Vagina (tissue), 2 donors: ENCODE results near the gene FAM161B.

Source experiments
- POLR2A ChIP-seq, 2 donors: fragments of 450-650 bp; IDR thresholded peaks; one replicate each; pipeline ENCODE4 v1.6.1; 2017; ENCODE audit warnings: antibody characterized with exemption in 2 of 2, mild to moderate bottlenecking in 2 of 2, moderate library complexity in 2 of 2
- TF ChIP-seq, protein P1 (sequence below), 3 experiments: fragments of 450-650 bp in 2 of 3; fragments of 200-600 bp in 1 of 3; sonication (generic) in 1 of 3; IDR thresholded peaks; one replicate each; pipeline ENCODE4 v1.5.1; 2017 to 2019; ENCODE audit warnings: antibody characterized with exemption in 3 of 3, mild to moderate bottlenecking in 2 of 3, moderate library complexity in 2 of 3

DNA sequence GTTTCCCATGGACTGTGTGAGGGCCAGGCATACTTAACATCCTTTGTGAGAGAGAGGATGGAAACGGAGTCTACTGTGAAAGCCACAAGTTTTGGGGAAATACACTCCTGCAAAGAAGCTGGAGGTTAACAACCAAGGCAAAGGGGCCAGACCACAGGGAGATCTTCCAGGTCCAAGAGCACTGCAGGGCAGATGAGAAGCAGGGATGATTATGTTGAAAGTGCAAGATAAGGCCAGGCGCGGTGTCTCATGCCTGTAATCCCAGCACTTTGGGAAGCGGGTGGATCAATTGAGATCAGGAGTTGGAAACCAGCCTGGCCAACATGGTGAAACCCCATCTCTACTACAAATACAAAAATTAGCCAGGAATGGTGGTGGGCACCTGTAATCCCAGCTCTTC is 15.3 kb upstream of the FAM161B start:
- TF ChIP-seq, protein P1, sequence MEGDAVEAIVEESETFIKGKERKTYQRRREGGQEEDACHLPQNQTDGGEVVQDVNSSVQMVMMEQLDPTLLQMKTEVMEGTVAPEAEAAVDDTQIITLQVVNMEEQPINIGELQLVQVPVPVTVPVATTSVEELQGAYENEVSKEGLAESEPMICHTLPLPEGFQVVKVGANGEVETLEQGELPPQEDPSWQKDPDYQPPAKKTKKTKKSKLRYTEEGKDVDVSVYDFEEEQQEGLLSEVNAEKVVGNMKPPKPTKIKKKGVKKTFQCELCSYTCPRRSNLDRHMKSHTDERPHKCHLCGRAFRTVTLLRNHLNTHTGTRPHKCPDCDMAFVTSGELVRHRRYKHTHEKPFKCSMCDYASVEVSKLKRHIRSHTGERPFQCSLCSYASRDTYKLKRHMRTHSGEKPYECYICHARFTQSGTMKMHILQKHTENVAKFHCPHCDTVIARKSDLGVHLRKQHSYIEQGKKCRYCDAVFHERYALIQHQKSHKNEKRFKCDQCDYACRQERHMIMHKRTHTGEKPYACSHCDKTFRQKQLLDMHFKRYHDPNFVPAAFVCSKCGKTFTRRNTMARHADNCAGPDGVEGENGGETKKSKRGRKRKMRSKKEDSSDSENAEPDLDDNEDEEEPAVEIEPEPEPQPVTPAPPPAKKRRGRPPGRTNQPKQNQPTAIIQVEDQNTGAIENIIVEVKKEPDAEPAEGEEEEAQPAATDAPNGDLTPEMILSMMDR (IDR thresholded peaks at IDR 0.05): no peak
- TF ChIP-seq POLR2A (IDR thresholded peaks at IDR 0.05): no peak
